Esophagus mucosa (tissue), 1 donor: ENCODE measurements around the gene IL24. TPM values are rescaled to one million over a fixed set of nuclear protein-coding genes. Genes with fewer than 3 reads are reported as not detected.

Experiments used
- total RNA-seq: library from RNA; stranded (reverse); gene quantifications from one replicate; pipeline ENCODE4 v1.2.4, GENCODE V29; 2023
- donor health status: DM: yes; HTN: yes; CAD: no.

The IL24 gene
- total RNA-seq, 1 donor from 2014 or later, result 0.12 TPM

Other genes with a start within 250 kb of the IL24 start
- 47.3 TPM for gene MAPKAPK2, start 212.5 kb upstream of the IL24 start, total RNA-seq
- 5.5 TPM for gene IL19, start 126.7 kb upstream of the IL24 start, total RNA-seq
- gene IL10, start 124.9 kb upstream of the IL24 start, total RNA-seq, result 0.84 TPM
- not detected for gene IL20, start 31.8 kb upstream of the IL24 start, total RNA-seq
- gene FCMR, start 24.5 kb downstream of the IL24 start, total RNA-seq, result 2.9 TPM
- gene PIGR, start 49.0 kb downstream of the IL24 start, total RNA-seq, result 35.4 TPM
- gene FCAMR, start 73.0 kb downstream of the IL24 start, total RNA-seq, result 0.08 TPM
- gene C1orf116, start 135.3 kb downstream of the IL24 start, total RNA-seq, result 62.2 TPM
- gene YOD1, start 153.8 kb downstream of the IL24 start, total RNA-seq, result 14.4 TPM
- gene PFKFB2, start 155.8 kb downstream of the IL24 start, total RNA-seq, result 20.3 TPM
- not detected for gene C4BPB, start 191.4 kb downstream of the IL24 start, total RNA-seq
- gene C4BPA, start 206.8 kb downstream of the IL24 start, total RNA-seq, result 0.24 TPM